GM21786 (cell line): ENCODE results near the gene KRTAP16-1.

ENCODE experiments used
- ATAC-seq: cut with Tn5 transposase; IDR thresholded peaks from one replicate; pipeline ENCODE4 v1.9.1; 2021; ENCODE audit not compliant: unreplicated experiment

KRTAP16-1 gene

GRCh38 chr17:41331606-41332005, 22.5 kb upstream of the KRTAP16-1 start:
- ATAC-seq = no peak

DNA sequence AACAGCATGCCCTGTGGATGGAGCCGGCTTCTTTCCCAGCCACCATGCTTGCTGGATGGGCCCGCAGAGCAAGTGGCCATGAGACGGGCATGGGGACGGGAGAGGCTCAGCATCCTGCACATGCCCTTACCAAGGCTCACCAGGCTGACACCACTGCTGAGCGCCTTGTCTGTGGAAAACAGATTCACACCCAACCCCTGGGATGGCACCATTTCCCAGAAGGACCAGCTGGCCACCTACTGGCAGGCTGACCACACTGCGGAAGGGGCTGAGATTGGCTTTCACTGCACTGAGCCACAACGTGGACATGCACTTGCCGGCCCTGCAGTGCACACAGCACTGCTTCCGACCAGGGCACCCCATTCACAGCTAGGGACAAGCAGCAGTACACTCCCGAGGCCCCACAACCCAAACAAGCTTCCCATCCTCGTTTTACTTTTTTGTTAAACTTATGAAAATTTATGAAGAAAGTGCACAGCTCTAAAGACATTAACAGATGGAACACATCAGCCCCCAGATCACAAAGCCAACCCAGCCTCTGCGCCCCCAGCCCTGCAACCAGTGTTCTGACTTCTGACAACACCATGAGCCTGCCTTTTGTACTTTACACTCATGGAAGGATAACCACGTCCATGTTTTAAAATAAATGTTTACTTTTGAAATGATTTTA, 20.3 kb upstream of the KRTAP16-1 start:
- ATAC-seq = no peak

DNA sequence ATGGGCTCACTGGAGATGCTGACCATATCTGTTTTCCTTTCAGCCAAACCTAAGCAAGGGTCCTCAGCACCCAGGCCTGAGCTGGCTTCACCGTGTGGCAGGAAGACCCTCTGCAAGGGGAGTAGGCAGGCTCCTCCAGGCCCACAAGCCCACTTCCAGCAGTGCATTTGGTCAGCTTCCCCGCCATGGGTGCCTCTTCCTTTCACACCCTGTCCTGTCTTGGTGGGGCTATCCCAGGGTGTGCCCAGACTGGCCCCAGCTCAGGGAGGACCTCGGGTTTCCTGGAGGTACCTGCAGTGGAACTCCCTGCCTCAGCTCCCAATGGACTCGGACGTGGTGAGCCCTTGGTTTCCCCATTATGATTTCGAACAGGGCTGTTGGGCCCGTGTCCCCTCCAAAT, 19.1 kb upstream of the KRTAP16-1 start:
- no peak for ATAC-seq

DNA sequence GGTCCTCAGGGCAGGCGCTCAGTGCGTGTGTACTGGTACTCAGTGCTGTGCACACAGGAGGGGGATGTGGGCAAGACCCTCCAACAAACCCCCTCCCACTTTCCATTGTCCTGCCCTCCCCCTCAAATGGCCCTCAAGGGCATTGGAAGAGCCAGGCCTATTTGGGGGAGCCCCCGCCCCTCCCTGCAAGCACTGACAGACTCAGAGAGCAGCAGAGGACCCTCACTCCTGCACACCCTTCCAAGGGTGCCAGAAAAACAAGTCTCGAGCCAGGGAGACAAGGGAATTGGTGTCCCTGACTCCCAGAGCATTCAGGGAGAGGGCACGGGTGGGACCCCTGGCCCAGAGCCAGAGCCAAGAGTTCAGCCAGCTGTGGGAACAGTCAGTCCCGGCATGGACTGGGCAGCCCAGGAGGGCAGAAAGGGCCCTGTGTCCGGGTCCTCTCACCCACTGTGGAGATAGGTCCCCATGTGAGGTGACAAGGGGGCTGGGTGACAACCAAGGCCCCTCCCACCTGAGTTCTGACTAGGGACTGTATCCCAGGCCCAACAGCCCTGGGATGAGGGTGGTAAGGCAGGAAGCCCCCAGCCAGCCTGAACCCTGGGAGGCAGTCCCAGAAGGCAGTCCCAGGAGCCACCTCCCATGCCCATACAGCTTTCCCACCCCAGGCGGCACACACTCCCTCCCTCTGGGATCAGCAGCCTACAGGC, 18.5 kb upstream of the KRTAP16-1 start:
- ATAC-seq = no peak

- ATAC-seq = no peak
These were observed 17.4 kb upstream of the KRTAP16-1 start for GRCh38 chr17:41326173-41327145.

GRCh38 chr17:41325611-41326010, 16.5 kb upstream of the KRTAP16-1 start:
- no peak for ATAC-seq

DNA sequence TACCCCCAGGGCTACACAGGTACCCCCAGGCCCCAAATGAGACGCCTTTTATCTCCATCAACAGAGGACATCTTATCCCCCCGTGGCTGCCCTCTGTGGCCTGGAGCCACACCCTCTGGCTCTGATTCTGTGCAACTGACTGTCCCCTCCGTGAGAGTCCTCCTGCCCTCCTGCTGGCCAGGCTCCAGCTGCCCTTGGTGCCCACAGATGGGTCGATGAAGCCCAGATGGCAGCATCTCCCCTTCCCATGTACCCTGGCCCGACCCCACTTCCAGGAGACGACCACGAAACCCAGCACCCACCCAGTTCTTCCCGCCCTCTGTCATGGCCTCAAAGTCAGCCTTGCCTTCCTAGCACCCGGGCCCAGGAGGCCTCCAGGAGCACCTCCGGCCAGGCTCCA, 16.0 kb upstream of the KRTAP16-1 start:
- no peak for ATAC-seq

DNA sequence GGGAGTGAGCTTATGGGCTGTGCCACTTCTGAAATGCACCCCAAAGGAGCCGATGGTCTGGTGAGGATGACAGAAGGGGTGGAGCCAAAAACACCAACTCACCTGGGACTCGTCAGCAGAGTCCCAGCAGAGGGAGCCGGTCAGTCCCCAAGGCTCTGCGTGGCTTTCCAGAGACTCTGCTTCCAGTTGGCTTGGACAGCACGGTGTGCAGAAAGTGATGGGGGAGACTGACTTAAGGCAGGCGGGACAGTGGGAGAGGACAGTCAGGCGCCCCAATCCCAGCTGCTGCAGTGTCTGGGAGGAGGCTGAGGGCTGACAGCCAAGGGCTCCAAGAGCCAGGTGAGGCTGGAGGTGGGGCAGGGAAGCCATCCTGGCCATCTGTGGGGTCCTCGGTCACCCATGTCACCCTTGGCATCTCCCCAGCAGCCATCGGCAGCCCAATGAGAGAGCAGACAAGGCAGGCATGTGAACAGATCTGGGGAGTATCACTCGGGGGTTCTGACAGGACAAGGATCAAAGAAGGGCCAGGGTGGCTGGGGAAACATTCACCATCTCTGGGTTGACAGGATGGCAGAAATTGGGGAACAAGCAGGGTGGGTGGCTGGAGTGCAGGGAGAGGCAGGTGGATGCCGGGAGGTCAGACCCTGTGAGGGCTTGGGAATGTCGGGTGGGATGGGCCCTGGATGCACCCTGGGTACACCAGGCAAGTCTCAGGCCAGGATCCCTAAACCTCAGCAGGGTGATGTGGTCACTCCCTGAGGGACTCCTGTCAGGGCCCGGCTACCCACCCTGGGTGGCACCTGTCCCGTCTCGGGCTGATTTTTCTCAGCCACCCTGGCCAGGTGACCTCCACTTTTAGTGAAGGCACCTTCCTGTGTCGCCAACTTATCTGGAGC, 15.3 kb upstream of the KRTAP16-1 start:
- ATAC-seq = no peak

DNA sequence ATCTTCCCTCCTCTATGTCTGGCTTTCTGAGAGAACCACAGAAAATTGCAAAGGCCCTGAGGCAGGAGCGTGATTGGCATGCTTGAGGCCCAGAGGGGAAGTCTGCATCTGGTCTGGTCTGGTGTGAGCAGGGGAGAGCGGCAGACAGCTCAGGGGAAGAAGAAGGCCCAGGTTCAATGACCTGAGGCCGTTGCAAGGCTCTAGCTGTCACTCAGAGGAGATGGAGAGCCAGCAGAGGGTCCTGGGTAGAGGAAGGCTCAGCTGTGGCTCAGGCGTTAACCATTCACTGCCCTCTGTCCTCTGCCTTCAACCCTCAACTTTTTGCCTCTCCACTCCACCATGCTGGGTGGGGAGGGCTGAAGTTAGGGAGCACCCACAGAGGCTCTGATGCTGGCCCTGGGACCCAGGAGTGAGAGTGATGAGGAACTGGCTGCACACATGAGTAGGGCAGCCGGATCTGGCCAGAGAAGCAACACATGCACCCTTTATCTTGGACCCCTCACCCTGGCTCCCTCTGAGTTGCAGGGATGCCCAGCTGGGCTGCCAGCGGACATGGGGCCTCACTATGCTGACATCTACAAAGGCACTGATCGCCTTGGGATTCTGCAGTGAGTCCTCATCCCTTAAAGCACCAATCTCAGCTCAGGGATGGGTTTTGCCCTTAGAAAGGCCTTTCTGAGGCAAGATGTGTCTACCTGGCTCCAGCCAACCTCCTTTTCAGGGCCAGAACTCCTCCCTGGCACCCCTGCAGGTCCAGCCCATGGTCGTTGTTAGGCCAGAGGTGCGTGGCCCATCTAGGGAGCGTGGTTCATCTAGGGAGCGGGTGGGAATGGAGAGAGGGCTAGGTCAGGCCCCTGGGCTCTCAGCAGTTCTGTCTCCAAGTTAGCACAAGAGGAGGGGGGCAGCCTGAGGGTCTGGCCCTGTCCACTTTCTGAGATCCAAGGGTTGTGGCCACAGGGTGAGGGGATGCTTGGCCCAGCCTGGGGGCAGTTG, 14.1 kb upstream of the KRTAP16-1 start:
- ATAC-seq = no peak

GRCh38 chr17:41322094-41322902, 13.2 kb upstream of the KRTAP16-1 start:
- ATAC-seq = no peak

DNA sequence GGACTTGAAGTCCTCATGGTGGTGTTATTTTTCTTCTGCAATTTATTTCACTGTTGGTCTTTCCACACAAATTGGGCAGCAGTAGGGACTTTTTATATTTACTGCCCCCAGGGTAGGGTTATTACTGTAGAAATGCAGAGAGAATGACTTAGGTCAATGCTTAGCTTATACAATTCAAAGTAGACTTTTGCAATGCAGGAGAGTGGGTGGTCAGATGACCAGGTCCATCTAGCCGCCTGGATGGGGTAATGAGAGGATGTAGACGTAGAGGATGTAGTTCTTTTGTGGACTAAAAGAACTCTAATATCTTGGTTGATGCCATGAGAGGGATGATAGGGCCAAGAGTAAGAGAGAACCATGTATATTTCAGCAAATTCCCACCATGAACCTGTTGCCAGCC, 9.1 kb upstream of the KRTAP16-1 start:
- no peak for ATAC-seq

DNA sequence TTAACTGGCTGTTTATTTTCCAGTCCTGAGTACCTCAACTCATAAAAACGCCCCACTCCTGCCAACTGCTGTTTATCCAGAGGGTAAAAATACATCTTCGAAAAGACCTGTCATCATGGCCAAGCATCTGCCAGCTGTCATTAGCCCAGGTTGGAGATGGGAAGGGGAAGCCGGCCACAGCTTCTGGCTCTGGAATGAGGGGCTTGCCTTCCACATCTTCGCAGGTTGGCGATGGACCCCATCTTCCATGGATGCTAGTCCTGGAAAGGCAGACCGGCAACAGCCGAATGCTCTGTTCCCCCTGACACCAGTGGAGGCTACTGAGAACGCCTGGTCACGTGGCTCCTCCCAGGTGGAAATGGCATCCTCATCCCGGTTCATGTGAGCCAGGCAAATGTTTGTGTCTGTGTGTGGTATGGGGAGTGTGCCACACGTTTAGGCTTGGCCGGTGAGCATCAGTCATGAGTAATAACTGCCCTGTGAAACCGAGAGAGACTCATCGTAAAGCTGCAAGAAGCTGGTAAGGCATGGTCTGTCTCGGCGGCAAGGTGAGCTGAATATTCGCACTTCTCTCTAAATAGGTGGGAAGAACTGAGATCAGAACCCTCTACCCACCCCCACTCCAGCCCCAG, 6.8 kb upstream of the KRTAP16-1 start:
- ATAC-seq = no peak

DNA sequence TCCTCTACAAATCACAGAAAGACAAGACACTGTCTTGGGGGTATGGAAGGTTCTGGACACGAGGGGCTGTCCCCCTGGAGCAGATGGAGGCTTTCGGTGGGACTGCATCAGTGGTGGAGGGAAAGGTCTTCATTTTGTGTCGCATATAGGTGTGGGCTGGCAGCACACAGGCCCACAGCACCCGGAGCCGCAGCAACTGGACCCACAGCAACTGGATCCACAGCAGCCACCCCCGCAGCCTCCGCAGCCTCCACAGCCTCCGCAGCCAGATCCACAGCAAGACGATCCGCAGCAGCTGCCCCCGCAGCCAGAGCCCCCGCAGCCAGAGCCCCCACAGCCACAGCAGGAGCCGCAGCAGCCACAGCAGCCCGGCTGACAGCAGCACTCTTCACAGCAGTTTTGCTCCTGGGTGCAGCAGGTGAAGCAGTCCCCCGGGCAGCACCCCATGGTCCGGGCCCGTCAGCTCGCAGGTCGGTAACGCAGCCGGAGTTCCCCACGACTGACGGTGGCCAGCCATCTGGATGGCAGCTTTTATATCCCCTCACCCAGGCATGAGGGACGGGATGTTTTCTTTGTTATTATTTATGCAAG, 6.2 kb upstream of the KRTAP16-1 start, which contains the start of gene KRTAP17-1:
Gene KRTAP17-1, minus strand, starts transcription at position 507 of the 591 bp plus-strand sequence. Its CDS starts 60 bp downstream, at position 447.
- no peak for ATAC-seq

- no peak for ATAC-seq
These were observed 2.0 kb upstream of the KRTAP16-1 start for GRCh38 chr17:41311111-41311510.

GRCh38 chr17:41308251-41308917, 725 bp downstream of the KRTAP16-1 start:
- no peak for ATAC-seq

DNA sequence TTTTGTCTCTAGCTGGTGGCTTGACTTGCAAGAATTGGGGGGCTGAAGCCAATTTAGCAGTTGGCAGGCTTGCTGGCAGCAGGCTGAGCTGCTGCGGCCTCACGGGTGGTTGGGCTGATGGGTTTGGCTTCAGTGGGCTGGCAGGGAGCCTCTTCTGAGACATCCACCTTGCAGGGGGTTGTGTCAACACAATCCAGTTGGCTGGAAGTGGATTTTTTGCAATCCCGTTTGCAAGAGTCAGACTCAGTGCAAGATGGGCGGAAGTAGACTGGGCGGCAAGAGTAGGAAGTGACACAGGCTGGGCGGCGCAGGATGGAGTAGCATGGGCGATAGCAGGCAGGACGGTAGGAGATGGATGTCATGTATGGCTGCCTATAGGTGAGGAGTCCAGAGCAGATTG, 1.5 kb downstream of the KRTAP16-1 start:
- ATAC-seq = no peak

- ATAC-seq = no peak
These were observed 5.0 kb downstream of the KRTAP16-1 start for GRCh38 chr17:41304091-41304490.
